GM19240 (cell line): ENCODE measurements around the gene GCN1.
"Not testable (repeated sequence)": the region's sequence is repeated elsewhere in the genome, so short reads cannot be mapped to it uniquely, and the experiment has no call there.

ENCODE experiments used
- DNase-seq: peaks from one replicate; pipeline ENCODE4 v3.0.0; 2011; ENCODE audit warnings: low spot score; ENCODE audit not compliant: insufficient read length

The GCN1 gene

GRCh38 chr12:120215766-120216735, 21.5 kb upstream of the GCN1 start:
- no peak for DNase-seq

DNA sequence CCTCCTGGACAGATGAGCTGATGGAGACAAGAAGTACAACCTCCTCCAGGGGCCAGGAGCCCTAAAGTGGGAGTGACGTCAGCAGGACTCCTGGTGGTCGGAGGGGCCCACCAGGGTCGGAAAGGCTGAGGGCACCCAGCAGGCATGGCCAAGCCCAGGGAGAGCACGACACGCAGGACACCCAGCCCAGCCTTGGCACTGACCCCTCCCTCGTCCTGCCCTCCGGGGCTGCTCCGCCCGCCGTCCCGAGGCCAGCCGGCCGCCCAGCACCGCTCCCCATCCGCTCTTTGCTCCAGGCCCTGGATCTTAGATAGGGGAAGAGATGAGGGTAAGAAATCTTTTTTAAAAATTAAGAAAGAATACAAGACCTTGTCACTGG, 20.8 kb upstream of the GCN1 start:
- DNase-seq, result no peak

- no peak for DNase-seq
Observed at GRCh38 chr12:120214626-120215356, 20.3 kb upstream of the GCN1 start.

- DNase-seq, result no peak
Observed at GRCh38 chr12:120213758-120214157, 19.2 kb upstream of the GCN1 start.

- not testable (repeated sequence) for DNase-seq
Observed at GRCh38 chr12:120213182-120213581, 18.7 kb upstream of the GCN1 start.

- DNase-seq, result no peak
Observed at GRCh38 chr12:120212301-120212700, 17.8 kb upstream of the GCN1 start.

DNA sequence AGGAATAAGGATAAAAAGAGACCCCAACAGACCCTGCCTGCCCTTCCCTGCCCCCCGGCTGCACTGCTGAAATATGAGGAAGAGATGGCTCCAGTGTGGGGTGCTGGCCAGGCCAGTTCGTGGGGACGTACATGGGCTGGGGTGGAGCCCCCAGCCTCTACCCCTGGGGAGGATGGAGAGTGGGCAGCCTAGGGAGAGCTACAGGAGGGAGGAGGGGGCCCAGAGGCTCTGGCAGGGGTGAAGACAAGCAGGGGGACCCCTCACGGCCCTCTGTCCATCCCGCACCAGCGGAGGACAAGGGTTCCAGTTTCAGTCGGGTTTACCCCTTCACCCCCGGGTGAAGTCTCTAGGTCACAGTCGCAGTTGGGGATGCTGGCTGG, 17.4 kb upstream of the GCN1 start:
- no peak for DNase-seq

- DNase-seq, result no peak
Observed at GRCh38 chr12:120211243-120211903, 16.9 kb upstream of the GCN1 start.

DNA sequence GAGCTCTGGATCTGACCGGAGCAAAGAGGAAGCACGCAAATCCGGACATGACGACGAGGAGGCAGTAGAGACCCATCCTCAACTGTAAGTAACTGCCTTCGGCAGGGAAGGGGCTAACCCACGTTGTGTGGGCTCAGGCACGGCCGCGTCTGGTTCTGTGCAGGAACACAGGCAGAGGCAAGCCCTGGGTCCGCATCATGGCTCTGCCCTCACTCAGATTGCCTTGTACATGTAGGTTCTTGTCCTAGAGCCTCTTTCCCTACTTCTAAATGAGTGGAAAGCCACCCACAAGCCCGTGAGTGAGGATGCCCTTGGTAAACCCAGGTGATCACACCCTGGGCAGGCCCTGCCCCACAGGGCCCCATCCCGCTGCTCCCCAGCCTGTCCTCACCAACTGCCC, 15.3 kb upstream of the GCN1 start:
- DNase-seq, result no peak

DNA sequence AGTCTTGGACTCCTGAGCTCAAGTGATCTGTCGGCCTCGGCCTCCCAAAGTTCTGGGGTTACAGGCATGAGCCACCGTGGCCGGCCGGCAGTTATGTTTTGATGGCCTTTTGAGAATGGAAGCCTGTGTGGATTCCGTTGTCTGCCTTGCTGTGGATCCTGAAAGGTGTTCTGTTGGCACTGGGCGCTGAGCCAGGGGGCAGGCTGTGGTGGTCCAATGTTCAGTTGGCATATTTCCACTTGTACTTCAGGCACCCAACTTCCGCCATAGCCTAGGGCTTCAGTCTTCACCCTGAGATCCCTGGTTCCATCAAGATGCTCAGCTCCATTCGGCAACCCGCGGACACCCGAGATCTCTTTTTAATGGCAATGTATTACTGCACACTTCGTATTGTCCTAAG, 12.7 kb upstream of the GCN1 start:
- DNase-seq, result no peak

DNA sequence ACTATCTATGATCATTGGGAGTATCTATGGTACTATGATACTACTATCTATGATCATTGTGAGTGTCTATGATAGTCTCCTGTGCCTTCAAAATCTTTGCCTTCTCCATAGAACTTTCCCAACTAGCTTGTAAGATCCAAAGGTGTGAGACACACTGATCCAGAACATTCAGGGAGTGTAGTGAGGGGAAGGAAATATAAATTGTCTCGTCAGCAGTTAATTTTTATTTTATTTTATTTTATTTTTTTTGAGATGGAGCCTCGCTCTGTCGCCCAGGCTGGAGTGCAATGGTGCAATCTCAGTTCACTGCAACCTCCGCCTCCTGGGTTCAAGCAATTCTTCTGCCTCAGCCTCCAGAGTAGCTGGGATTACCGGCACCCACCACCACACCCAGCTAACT, 12.3 kb upstream of the GCN1 start:
- not testable (repeated sequence) for DNase-seq

DNA sequence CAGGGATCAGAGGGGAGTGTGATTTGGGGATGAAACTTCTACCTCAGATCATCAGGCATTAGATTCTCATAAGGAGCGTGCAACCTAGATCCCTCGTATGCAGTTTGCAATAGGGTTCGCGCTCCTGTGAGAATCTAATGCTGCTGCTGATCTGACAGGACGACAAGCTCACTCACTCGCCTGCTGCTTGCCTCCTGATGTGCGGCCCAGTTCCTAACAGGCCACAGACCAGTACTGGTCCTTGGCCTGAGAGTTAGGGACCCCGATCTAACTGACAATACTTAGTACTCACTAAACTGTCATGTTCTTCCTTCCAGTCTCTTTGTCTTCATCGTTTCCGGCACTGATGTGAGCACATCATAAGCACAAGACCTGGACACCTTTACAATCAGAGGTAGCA, 11.7 kb upstream of the GCN1 start:
- DNase-seq, result no peak

DNA sequence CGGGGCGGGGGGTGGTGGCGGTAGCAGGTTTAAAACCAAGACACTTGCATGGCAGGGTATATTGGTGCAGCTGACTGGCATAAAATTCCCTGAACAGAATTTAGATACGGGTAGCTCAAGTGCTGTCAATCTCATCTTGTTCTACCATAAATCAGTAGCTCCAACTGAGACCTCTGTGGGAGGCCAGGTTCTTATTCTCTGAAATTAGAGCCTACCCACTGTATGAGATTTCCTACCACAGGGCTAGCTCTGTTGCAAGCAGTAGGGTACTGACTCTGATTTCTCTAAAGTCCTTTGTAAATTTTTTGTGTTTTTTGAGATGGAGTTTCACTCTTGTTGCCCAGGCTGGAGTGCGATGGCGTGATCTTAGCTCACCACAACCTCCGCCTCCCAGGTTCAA, 9.7 kb upstream of the GCN1 start:
- no peak for DNase-seq

DNA sequence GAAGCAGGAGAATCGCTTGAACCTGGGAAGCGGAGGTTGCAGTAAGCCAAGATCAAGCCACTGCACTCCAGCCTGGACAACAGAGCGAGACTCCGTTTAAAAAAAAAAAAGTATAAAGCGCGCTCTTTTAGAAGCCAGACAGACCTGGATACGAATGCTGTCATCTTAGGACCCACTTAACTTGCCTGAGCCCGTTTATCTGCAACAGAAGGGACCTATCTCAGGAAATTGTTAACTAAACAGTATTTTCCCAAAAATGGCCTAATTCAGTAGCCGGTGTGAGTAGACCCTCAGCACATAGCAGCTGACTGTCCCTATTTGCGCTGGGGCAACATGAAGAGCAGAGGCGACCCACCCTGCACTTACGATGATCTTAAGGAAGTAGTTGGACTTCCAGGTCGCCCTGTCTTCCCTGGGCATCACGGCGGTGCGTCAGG, 5.9 kb upstream of the GCN1 start:
- DNase-seq, result no peak

- DNase-seq, result no peak
Observed at GRCh38 chr12:120199595-120200306, 5.2 kb upstream of the GCN1 start.

DNA sequence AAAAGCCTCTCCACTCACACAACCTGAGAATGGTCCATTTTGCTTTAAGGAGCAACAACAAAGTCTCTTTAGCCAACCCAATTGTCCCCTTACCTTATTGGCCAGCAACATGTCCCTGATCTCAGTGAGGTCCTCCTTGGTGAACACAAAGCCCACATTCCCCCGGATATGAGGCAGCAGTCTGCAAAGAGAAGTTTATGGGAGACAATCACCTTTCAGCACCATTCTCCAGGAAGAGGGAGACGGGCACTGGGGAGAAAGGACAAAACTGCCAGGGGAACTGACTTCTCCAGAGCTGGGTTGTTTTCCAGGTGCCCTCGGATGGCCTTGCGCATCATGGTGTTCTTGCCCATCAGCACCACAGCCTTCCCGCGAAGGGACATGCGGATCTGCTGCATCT, 4.5 kb upstream of the GCN1 start:
- no peak for DNase-seq

DNA sequence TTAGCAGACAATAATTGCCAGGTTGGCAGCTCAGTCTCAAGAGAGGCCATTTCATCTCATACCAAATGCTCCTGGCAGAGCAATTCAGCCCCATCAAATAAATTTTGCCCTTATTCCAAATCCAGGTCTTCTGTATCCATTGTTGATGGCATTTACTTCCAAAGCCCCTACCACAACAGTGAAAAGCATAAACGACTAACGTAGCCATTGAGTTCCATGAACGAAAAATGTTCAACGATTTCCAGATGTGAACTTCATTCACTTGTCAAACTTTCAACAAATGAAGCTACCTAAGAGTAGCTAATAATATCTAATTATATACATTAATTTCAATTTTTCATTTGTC, 3.0 kb upstream of the GCN1 start:
- no peak for DNase-seq

DNA sequence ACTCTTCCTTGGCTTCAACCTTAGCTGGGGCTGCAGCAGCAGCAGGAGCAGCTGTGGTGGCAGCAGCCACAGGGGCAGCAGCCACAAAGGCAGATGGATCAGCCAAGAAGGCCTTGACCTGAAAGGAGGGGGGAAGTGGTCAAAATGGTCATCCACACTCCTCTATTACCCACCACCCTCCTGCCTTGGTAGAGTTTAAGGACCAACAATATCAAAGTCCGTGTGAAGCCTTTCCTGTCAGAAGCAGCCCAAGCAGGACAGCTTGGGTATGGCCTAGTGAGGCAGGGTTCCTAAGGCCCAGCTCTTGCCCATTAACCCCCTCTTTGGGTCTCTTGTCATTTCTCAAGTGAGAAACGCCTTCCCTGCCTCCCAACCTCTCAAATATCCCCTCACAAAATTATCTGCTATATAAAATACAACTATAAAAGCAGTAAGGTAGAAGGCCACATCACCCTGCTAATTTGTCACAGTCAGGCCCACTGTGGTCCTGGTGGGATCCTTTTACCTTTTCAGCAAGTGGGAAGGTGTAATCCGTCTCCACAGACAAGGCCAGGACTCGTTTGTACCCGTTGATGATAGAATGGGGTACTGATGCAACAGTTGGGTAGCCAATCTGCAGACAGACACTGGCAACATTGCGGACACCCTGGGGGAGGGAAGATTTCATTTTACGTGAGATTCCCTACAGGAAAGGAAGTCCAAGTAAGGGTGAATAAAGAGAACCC, 2.5 kb upstream of the GCN1 start:
- DNase-seq, result not testable (repeated sequence)

DNA sequence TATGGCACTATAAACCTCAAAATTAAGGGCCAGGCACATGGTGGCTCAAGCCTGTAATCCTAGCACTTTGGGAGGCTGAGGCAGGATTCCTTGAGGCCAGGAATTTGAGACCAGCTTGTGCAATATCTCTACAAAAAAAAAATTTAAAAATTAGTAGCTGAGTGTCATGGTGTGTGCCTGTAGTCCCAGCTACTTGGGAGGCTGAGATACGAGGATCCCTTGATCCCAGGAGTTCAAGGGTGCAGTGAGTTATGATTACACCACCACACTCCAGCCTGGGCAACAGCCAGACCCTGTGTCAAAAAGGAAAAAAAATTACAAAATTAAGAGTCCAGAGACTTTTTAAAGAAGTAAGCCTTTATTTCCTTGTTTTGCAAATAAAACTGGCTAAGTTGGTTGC, 1.8 kb upstream of the GCN1 start:
- no peak for DNase-seq

DNA sequence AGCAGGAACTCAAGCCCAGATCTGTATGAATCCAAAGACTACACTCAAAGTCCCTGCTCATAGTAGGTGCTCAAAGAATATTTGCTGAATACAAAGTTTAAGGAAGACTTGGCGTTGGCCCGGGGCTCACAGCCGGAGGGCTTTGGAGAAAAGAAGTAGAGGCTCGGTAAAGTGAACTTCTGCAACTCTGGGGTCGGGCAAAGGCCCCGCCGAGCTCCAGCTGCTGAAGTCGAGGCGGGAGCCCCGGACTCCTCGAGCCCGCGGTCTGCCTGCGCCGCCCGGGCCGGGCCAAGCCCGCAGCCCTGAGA, 335 bp downstream of the GCN1 start:
- DNase-seq, result no peak

GRCh38 chr12:120193286-120193685, 1.2 kb downstream of the GCN1 start:
- DNase-seq, result not testable (repeated sequence)
